Ureter (tissue), 1 donor: ENCODE data around the gene SKP1. TPM values are rescaled to one million over a fixed set of nuclear protein-coding genes. Genes with fewer than 3 reads are reported as not detected.
"Not testable (repeated sequence)": the region's sequence is repeated elsewhere in the genome, so short reads cannot be mapped to it uniquely, and the experiment has no call there.

Experiments
- DNase-seq: peaks from one replicate; pipeline ENCODE4 v3.0.0-alpha.2; 2020; ENCODE audit warnings: low spot score
- total RNA-seq: library from RNA; stranded (reverse); gene quantifications from one replicate; pipeline ENCODE4 v1.2.4, GENCODE V29; 2023
- donor health status: DM: yes; HTN: yes; CAD: no.

Gene SKP1
- total RNA-seq, 1 donor from 2014 or later: 324 TPM

DNA sequence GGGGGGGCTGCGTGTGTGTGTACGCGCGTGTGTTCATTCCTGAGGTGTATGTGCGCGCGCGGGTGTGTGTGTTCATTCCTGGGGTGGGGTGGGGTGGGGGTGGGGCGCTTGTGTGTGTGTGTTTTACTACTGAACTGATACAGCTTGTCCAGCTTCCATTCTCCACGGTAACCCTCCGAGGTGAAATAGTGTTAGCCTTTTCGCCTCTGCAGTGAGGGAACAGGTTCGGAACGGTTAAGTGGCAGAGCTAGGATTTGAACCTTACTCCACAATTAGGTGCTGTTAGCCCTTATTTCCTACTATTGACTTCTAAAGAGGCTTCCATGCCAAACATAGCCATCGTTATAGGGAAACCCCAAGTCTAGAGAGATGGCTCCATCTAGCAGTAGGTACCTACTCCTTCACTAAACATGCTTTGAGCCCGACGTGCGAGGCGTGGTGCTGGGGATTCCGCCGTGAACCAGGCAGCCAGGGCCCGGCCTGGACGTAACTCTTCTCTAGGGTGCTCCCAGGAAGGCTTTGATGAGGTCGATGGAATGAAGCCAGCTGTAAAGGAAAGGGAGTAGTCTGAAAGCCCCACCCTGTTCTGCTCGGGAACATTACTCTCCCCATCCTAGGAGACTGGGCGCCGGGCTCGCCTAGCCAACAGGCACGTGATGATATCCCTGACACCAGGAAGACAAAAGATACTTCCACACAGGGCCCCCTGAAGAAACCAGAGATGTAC, 782 bp upstream of the SKP1 start:
- peak; percentile 65 for DNase-seq

DNA sequence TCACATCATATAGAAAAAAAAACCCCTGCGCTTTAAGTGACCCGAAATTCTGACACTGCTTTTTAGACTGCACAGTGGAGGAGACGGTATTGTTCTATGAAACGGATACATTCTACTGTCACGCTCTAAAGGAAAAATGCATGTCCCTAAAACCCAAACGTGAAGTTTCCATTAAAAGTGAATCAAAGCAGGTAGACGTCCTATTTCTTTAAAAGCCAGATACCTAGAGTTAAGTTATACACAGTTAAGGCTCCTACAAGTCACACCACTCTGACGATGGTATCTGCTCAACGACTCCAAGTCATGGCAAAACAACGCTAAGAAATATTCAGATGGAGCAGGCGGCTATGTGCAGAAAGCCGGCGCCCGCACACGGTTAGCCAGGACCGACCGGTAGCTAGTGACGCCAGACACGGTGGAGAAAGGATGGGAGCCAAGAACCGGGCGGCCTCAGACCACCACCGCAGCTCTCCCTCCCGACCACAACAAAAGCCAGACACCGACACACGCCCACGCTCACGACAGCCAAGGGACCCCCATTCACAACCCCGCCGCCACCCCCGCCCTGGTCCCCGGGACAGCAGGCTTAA, 734 bp downstream of the SKP1 start:
- peak; percentile 49 for DNase-seq

DNA sequence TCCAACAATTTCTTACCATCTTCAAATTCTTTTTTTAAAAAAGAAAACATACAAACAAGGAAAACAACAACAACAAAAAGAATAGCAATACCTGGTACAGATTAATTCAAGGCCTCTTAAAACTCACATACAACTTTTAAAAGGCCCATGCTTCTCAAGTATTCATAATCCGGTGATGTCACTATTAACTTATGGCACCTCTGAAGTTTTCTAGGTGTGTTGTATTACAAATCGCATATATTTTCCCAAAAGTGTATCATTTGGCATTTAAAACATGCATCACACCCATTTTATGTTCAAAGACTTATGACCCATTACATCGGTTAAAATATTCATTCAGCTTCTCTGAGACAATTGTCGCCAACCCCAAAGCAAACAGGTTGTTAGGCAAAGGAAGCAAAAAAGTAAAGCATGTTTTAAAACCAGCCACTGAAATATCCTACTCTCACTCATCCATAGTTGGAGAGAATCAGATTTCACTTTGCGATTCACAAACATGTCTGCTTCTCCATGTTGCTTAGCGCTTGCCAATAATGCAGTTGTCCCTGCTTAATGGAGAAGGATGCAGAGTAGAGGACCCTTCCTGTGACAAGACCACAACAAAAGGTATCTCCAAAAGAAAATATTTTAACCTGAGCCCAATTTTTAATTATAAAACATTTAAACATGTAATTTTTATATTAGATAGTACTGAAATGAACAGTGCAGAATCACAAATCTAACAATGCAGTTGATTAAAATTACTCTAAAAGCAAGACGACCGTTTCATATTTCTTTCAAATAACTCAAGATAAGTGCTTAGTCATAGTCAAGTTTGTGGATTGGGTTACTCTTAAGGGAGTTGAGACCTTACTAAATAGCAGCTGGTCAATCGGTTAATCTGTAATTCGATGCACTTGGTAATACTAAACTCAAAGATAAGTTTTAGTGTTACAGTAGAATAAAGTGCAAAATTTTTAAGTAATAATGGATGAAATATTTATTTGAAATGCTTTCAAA, 1.6 kb downstream of the SKP1 start:
- no peak for DNase-seq

DNA sequence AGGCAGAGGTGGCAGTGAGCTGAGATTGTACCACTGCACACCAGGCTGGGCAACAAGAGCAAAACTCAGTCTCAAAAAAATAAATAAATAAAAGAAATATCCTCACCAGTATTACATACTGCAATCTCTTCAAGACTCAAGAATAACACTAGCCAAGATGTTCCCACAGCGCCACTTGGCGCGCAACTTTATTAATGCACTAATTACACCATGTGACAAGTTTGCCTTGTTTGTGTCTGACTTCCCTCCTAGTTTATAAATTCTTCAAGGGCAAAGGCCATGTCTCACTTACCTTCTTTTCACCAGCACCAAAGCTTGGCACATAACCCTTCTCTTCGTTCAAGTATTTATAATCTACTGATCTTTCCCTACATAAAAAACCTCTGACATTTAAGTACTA, 4.8 kb downstream of the SKP1 start:
- no peak for DNase-seq

DNA sequence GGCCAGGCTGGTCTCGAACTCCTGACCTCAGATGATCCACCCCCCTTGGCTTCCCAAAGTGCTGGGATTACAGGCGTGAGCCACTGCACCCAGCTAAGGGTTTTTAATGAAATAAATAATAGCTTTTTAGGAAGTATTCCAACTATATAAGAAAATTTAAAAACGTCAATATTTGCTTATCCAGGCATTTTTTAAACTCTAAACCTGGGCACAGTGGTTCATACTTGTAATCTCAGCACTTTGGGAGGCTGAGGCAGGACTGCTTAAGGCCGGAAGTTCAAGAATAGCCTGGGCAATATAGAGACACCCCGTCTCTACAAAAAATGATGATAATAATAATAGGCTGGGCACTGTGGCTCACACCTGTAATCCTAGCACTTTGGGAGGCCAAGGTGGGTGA, 14.2 kb downstream of the SKP1 start:
- DNase-seq: no peak

DNA sequence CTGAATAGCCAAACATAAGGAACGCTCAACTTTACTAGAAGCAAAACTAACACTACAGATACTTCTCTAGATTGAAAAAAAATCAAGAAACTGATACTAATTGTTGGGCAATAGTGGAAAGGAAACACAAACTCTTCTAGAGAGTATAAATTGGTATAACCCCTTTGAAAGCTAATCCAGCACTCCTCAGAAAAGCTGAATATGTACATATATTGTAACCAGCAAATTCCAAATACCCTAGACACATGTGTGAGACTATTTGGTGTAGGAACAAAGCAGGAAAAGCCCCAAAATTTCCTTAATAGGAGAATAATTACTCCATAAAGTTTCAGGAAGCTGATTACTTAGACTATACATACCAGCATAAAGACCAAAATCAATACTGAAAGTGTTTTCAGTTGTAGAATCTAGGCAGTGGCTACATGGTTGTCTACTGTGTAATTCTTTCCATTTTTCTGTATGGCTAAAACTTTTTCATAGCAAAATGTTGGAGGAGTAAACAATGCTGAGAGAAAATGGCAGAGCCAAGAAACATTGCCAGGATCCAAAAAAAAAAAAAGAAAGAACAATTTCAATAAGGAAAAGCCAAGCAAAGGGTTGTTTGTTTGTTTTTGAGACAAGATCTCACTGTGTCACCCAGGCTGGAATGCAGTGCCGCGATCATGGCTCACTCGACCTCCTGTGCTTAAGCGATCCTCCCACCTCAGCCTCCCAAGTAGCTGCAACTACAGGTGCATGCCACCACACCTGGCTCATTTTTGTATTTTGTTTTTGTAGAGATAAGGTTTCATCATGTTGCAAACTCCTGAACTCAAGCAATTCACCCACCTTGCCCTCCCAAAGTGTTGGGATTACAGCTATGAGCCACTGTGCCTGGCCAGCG, 15.0 kb downstream of the SKP1 start:
- no peak for DNase-seq

DNA sequence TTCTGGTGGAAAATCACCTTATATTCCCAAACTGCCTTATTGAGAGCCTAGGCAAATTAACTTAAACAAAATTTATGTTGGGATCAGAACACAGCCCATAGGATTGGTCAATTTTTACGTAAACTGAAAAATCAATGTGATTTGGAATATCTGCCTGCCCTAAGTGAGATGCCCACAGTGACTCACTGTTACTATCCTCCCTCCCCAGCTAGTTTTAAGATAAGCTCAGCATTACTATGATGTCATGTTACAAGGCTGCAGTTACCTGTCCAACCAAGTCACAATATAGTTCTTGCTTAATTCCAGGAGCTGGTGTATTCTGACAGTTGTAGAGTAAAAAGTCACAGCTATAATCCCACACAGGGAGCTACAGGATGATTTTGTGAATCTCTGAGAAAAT, 23.1 kb downstream of the SKP1 start:
- DNase-seq: no peak

DNA sequence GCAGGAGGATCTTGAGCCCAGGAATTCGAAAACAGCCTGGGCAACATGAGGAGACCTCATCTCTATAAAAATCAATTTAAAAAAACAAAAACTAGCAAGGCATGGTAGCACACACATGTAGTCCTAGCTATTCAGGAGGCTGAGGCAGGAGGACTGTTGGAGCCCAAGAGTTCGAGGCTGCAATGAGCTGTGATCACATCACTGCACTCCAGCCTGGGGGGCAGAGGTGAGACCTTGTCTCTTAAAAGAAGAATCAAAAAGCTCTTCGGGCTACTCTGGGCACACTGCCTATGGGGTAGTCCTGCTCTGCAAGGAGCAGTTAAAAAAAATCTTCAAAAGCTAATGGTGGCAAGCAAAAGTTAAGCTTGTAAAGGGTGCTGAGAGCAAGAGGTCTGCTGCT, 23.5 kb downstream of the SKP1 start:
- DNase-seq: no peak

DNA sequence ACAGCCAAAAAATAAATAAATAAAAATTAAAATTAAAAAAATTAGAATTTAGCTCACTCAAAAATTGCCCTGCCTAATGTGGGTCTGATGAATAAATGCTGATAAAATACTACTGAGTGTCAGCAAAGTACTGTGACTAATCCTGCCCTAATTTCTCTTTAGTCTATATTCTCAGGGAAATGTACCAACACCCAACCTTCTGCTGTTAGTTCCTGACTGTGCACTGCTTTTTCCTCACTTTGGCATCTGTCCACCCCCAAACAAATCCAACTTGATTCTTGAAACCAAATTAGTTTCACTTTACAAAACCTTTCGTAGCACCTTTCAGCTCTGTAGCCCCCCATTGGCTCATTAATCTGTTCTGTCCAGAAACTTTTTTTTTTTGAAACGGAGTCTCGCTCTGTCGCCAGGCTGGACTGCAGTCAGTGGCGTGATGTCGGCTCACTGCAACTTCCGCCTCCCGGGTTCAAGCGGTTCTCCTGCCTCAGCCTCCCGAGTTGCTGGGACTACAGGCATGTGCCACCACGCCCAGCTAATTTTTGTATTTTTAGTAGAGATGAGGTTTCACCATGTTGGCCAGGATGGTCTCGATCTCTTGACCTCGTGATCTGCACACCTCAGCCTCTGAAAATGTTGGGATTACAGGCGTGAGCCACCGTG, 24.4 kb downstream of the SKP1 start:
- DNase-seq: not testable (repeated sequence)

DNA sequence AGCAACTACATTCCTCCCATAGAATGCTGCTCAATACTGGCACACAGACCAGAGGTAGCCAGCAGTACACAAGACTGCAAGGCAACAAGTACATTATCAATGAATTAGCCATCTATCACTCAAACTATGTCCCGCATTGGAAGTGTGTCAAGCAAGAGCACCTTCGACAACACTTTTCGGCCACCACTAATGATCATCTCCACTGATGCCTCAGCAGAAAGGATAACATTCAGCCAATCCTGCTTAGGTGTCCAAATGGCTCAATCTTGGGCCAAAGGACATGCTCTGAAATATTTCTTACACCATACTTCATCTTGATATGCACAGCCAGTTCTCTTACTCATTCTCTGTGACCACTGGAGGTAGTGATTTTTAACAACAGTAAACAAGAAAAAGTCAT, 25.0 kb downstream of the SKP1 start:
- DNase-seq: no peak

DNA sequence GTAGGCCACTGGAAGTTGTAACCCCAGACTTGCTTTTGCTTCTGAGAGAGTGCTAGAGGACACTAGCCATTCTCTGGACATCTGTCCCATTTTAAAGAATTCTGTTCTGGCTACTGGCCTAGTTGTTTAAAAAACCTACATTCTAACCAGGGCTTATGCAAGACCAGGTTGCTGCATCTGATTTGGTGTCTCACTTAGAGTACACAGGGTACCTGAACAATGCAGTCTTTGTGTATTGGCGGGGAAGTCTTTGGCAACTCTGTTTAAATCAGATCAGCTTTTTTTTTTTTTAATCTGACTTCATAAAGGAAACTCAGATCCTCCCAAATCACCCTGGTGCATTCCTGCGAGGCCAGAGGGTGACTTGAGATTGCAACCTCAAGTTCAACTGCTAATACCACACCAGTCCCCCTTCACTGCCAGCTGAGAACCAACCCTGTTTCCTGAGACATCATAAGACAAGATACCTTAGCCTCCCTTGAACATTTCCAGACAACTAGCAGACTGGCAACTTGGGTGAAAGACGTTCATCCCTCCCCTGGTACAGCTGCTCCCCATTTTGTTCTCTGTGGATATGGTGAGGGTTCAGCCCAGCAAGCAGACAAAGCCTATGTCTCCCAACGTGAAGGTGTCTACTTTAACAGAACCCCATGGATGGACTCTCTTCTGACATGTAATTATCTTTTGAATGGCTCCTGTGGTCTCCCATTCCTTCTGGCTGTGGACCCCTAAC, 27.0 kb downstream of the SKP1 start:
- no peak for DNase-seq

DNA sequence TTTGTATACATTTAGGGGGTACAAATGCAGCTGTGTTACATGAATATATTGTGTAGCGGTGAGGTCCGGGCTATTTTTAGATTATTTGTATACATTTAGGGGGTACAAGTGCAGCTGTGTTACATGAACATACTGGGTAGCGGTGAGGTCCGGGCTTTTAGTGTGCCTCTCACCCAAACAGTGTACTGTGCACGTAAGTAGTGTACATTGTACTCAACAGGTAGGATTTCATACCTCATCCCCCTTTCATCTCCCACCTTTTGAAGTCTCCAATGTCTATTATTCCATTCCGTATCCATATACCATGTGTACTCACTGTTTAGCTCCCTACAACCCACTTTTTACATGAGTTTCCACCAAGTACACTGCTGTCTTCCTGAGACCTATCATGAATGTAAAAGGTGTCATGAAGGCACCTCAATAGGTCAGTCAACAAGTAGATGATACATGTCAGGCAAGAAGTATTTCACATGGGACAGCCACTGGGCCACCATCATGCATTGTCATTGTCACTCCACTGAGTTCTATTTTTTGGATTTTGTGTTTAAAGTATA, 27.7 kb downstream of the SKP1 start:
- no peak for DNase-seq

DNA sequence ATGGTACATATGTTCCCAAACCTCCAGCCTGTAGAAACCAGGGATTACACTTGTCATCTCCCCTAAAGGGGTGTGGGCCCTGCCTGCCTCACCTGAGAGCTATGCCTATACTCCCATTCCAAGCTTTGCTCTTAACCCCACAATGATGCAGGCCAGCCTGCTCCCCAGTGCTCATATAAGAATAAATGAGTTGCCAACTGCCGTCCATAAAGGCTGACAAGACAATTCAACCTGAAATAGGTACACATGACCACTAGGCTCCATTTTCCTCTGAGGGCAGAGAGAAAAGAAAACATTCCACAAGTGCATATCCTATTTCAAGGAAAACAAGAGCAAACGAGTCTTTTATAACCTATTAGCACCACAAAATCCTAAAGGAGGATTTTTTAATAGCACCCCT, 28.4 kb downstream of the SKP1 start:
- DNase-seq: no peak

DNA sequence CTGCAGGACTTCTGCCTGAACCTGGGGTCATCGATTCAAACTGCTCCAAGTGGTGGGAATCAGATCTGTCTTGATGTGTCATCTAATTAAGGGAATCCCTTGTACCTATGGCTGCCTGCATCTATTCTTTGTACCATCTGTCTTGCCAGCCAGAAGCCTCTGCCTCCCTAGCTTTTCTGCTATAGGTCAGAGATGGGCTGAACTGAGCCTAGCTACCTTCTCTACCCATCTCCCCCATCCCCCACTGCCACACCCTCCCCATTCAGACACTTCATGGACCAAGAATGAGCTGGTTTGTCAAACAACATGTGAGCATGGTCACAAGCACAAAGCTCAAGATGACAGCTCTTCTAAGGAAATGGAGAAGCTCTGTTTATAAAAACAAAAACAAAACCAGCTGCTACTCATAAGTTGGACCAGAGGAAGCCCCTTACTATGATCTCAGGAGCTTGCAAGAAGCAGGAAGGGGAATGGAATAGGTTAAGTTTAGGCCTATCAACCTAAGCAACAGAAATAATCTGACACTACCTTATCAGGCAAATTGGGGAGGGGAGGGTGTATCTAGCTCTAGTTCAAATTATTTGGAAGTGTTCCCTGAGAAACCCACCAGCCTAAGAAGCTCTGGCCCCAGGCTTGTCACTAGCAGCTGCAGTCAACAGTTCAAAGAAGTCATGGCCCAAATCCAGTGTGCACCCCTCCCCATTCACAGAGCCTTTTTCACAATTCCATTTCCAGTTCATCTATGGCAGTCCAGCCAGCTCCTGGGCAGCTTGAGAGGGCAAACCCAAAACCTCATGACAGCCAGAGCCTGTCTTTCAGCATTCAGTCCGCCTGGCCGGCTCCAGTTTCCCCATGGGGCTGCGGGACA, 29.9 kb downstream of the SKP1 start:
- DNase-seq: no peak

DNA sequence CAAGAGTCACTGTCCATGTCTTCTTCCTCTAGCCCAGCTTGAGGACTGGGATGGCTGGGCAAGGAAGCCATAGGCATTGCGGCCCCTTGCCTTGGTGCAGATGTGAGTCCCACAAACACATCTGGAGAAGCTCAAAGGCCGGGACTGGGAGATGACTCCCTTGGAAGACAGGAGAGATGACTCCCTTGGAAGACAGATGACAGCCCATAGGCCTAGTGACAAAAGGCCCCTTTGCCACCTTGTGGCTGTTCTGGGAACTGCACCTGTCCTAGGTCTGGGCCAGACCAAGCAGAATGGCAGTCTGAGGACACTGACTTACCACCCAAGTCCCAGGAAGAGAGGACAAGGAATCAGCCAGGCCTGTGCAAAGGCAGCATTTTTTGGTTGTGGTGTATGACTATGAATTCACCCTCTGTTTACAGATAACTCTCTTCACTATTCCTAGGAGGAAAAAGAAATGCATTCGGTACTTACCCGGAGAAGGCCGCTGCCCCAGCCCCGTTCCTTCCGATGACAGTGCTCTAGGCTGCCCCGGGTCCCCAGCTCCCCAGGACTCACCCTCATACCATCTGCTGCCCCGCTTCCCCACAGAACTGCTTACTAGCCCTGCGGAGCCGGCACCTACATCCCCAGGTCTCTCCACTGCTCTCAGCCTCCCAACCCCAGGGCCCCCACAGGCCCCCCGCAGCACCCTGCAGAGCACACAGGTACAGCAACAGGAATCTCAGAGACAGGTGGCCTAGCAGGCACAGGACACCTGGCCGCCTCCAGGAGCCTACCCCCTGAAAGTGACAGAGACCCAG, 30.8 kb downstream of the SKP1 start:
- peak; percentile 84 for DNase-seq

DNA sequence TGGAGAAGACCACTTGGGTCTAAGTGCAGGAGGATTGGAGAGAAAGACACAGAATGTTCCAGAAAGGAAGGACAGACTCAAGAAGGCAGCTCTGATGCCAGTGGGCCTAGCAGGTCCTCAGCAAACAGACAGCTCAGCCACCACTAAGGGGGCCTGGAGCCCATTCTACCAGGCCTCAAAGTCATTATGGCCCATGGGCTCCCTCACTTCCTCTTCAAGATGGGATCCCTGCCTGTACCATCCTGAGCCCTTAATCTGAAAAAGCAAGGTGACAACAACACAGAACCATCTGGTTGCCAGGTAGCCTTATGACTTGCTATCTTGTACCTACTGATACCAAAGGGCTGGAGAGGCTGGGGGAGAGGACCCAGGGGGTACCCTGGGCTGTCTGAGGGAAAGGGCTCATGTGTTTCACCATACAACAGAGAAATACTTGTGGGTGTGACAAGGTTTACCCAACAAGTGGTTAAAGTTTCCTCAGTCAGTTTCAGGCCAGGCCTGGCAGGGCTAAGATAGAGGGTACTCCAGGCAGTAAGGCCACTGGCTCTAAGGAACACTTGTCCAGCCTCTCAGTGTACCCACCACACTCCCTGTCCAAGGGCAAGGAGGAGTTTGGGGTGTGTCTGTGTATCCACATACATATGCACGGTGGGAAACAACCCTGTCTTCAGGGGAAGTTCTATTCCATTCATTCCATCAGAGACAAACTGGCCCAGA, 31.6 kb downstream of the SKP1 start:
- no peak for DNase-seq
